GM18511 (cell line): Measurements from ENCODE around the gene IMPG2.
"Not testable (repeated sequence)": the region's sequence is repeated elsewhere in the genome, so short reads cannot be mapped to it uniquely, and the experiment has no call there.

Experiments
- ATAC-seq: cut with Tn5 transposase; IDR thresholded peaks from one replicate; pipeline ENCODE4 v1.9.1; 2021; ENCODE audit warnings: mild to moderate bottlenecking, moderate library complexity; ENCODE audit not compliant: unreplicated experiment

IMPG2 gene

GRCh38 chr3:101320475-101320874 lies at the start of gene IMPG2:
Gene IMPG2, minus strand, starts transcription at chr3:101320575. Its CDS starts 203 bp downstream, at chr3:101320372.
- ATAC-seq, result no peak

GRCh38 chr3:101362406-101362805 lies 42.0 kb upstream of the IMPG2 start:
- no peak for ATAC-seq

GRCh38 chr3:101351829-101352228 lies 31.5 kb upstream of the IMPG2 start:
- no peak for ATAC-seq

GRCh38 chr3:101340591-101340990 lies 20.2 kb upstream of the IMPG2 start:
- no peak for ATAC-seq

GRCh38 chr3:101333883-101334282 lies 13.5 kb upstream of the IMPG2 start:
- no peak for ATAC-seq

- ATAC-seq, result no peak
These were observed 8.8 kb upstream of the IMPG2 start for GRCh38 chr3:101329016-101329673.

GRCh38 chr3:101325393-101326134 lies 5.2 kb upstream of the IMPG2 start:
- ATAC-seq, result no peak

GRCh38 chr3:101319531-101319930 lies 844 bp downstream of the IMPG2 start:
- ATAC-seq, result no peak

GRCh38 chr3:101312545-101312944 lies 7.8 kb downstream of the IMPG2 start:
- ATAC-seq, result no peak

GRCh38 chr3:101311676-101312075 lies 8.7 kb downstream of the IMPG2 start:
- no peak for ATAC-seq

GRCh38 chr3:101310978-101311375 lies 9.4 kb downstream of the IMPG2 start:
- no peak for ATAC-seq

GRCh38 chr3:101308147-101308772 lies 12.1 kb downstream of the IMPG2 start:
- ATAC-seq, result not testable (repeated sequence)

GRCh38 chr3:101303836-101304235 lies 16.5 kb downstream of the IMPG2 start:
- ATAC-seq, result no peak

GRCh38 chr3:101303089-101303731 lies 17.2 kb downstream of the IMPG2 start:
- ATAC-seq, result no peak

GRCh38 chr3:101300073-101300472 lies 20.3 kb downstream of the IMPG2 start:
- ATAC-seq, result no peak

- ATAC-seq, result no peak
These were observed 28.3 kb downstream of the IMPG2 start for GRCh38 chr3:101292027-101292426.

- no peak for ATAC-seq
These were observed 32.1 kb downstream of the IMPG2 start for GRCh38 chr3:101288294-101288693.

GRCh38 chr3:101284757-101285156 lies 35.6 kb downstream of the IMPG2 start:
- no peak for ATAC-seq

GRCh38 chr3:101281521-101282030 lies 38.8 kb downstream of the IMPG2 start:
- no peak for ATAC-seq

- ATAC-seq, result no peak
These were observed 40.5 kb downstream of the IMPG2 start for GRCh38 chr3:101279765-101280385.

- no peak for ATAC-seq
These were observed 41.2 kb downstream of the IMPG2 start for GRCh38 chr3:101279162-101279561.
